Tibial nerve (tissue), 4 donors: ENCODE results near the gene ZC3H10. TPM values are rescaled to one million over a fixed set of nuclear protein-coding genes. Genes with fewer than 3 reads are reported as not detected.

ENCODE experiments used
- DNase-seq, 2 donors: peaks; one replicate each; pipeline ENCODE4 v3.0.0-alpha.2; 2019; ENCODE audit warnings: low spot score in 2 of 2
- H3K27ac ChIP-seq, 4 donors: fragments of 200-600 bp; sonication (generic) in 3 of 4; one replicate each; pipeline ENCODE4 v1.5.1; 2017 to 2019; ENCODE audit warnings: mild to moderate bottlenecking in 1 of 4
- H3K27me3 ChIP-seq, 2 donors: fragments of 200-600 bp; sonication (generic) in 1 of 2; one replicate each; pipeline versions ENCODE4 v1.5.1 to v1.6.0; 2017 to 2019
- H3K36me3 ChIP-seq, 3 donors: fragments of 200-600 bp; sonication (generic); one replicate each; pipeline ENCODE4 v1.5.1; 2018 to 2019
- H3K4me1 ChIP-seq, 4 donors: fragments of 200-600 bp; sonication (generic) in 3 of 4; one replicate each; pipeline ENCODE4 v1.5.1; 2017 to 2019
- H3K4me3 ChIP-seq, 4 donors: fragments of 200-600 bp; sonication (generic) in 3 of 4; one replicate each; pipeline ENCODE4 v1.5.1; 2017 to 2019; ENCODE audit warnings: mild to moderate bottlenecking in 1 of 4, moderate library complexity in 1 of 4
- H3K9me3 ChIP-seq, 4 donors: fragments of 200-600 bp; sonication (generic) in 3 of 4; one replicate each; pipeline ENCODE4 v1.5.1; 2017 to 2019
- EP300 ChIP-seq, 2 donors: sonication (generic); formaldehyde crosslinking; IDR thresholded peaks; one replicate each; pipeline ENCODE4 v1.6.1; 2017; ENCODE audit warnings: antibody characterized with exemption in 2 of 2, mild to moderate bottlenecking in 1 of 2
- POLR2A ChIP-seq, 2 donors: fragments of 450-650 bp; IDR thresholded peaks; one replicate each; pipeline ENCODE4 v1.6.1; 2017; ENCODE audit warnings: antibody characterized with exemption in 2 of 2, mild to moderate bottlenecking in 2 of 2, moderate library complexity in 2 of 2
- WGBS, 2 donors: methylation state at CpG; one replicate each; pipeline ENCODE4 v1.1.5; 2018; 5-methylcytosine and 5-hydroxymethylcytosine counted together
- total RNA-seq, 4 donors: library from RNA; depleted of rRNA; stranded (reverse); fragments of >200 nt; gene quantifications; one replicate each; pipeline ENCODE4 v1.1.0, GENCODE V29; 2016
- TF ChIP-seq, protein P1 (sequence below), 5 experiments: fragments of 200-600 bp in 3 of 5; fragments of 450-650 bp in 2 of 5; sonication (generic) in 3 of 5; IDR thresholded peaks; one replicate each; pipeline ENCODE4 v1.5.1; 2016 to 2019; ENCODE audit warnings: antibody characterized with exemption in 5 of 5, mild to moderate bottlenecking in 3 of 5, moderate library complexity in 2 of 5

The ZC3H10 gene
- total RNA-seq, 4 donors from 2014 or later: 2.9 to 5.1 (median 4.8) TPM

DNA sequence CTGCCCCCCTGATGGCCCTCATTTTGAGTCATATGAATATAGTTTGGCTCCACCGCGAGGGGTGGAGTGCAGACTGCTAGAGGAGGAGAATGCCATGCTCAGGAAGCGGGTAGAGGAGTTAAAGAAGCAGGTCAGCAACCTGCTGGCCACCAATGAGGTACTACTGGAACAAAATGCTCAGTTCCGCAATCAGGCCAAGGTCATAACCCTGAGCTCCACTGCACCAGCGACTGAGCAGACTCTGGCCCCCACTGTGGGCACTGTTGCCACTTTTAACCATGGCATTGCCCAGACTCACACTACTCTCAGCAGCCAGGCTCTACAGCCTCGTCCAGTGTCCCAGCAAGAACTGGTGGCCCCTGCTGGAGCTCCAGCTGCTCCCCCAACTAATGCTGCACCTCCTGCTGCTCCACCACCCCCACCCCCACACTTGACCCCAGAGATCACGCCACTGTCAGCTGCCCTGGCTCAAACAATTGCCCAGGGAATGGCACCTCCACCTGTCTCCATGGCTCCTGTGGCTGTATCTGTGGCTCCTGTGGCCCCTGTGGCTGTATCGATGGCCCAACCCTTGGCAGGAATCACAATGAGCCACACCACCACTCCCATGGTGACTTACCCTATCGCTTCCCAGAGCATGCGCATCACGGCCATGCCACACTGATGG, 3.3 kb downstream of the ZC3H10 start:
- H3K9me3 ChIP-seq: no peaks in the 10 kb centered on the region
- WGBS, 2 donors: 83 to 90% methylated on average over 8 to 11 of the region's 11 CpGs
- no peak for TF ChIP-seq POLR2A (IDR thresholded peaks at IDR 0.05)
- TF ChIP-seq, protein P1, sequence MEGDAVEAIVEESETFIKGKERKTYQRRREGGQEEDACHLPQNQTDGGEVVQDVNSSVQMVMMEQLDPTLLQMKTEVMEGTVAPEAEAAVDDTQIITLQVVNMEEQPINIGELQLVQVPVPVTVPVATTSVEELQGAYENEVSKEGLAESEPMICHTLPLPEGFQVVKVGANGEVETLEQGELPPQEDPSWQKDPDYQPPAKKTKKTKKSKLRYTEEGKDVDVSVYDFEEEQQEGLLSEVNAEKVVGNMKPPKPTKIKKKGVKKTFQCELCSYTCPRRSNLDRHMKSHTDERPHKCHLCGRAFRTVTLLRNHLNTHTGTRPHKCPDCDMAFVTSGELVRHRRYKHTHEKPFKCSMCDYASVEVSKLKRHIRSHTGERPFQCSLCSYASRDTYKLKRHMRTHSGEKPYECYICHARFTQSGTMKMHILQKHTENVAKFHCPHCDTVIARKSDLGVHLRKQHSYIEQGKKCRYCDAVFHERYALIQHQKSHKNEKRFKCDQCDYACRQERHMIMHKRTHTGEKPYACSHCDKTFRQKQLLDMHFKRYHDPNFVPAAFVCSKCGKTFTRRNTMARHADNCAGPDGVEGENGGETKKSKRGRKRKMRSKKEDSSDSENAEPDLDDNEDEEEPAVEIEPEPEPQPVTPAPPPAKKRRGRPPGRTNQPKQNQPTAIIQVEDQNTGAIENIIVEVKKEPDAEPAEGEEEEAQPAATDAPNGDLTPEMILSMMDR (IDR thresholded peaks at IDR 0.05): no peak
- no peak overlapping the region for H3K4me3 ChIP-seq
- H3K27ac ChIP-seq: no peak overlapping the region
- no peaks in the 10 kb centered on the region for H3K27me3 ChIP-seq
- peaks cover 0 to 29% (median 13%) of the 10 kb centered on the region in 4 donors for H3K4me1 ChIP-seq
- H3K36me3 ChIP-seq: peaks cover 0 to 40% (median 5%) of the 10 kb centered on the region in 3 donors
- DNase-seq: no peak

DNA sequence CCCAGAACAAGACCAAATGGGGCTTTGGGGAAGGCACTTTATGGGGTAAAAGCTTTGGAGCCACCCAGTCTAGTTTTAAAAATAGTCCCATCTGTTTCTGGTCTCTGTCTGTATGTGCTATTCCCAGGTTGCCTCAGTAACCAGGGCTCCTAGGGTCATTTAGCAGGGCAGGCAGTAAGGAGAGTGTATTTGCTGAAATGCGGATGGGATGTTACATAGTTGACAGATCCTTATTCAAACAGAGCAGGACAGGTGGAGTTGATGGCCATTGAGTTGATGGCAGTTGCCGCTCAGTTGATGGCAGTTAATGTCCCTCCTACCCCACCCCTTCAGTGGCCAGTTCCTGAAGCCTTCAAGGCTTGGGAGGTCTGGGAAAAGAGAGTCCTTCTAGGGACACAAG, 4.6 kb downstream of the ZC3H10 start:
- H3K27ac ChIP-seq: no peak overlapping the region

DNA sequence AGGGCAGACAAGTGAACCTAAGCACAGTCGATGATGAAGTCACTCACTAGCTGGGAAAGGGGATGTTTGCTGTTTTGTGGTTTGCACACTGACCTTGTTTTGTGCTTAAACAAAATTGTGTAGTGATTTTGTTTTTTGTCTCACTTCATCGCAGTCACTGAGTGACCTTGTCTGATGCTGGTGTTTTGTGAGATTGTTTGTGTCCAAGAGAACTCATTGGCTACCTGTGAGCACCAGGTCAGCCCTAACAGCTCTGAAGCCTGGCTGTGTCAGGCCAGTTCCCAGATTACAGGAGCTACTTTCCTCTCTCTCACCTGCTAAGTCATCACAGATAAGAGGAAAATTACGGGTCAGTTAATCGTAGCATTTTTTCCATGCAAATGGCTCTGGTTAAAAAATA, 6.1 kb downstream of the ZC3H10 start:
- Histone ChIP-seq H3K27ac (no peak overlapping the region), H3K4me3 (no peak overlapping the region), H3K36me3 (peaks cover 0 to 40% (median 5%) of the 10 kb centered on the region in 3 donors), H3K4me1 (peaks cover 5 to 32% (median 21%) of the 10 kb centered on the region in 4 donors), H3K27me3 (no peaks in the 10 kb centered on the region), H3K9me3 (no peaks in the 10 kb centered on the region)
- TF ChIP-seq EP300 (IDR thresholded peaks at IDR 0.05) (no peak), POLR2A (IDR thresholded peaks at IDR 0.05) (no peak)
- TF ChIP-seq, protein P1 (IDR thresholded peaks at IDR 0.05): no peak
- 84 to 90% methylated on average over 4 of the region's 4 CpGs for WGBS, 2 donors
- DNase-seq: no peak

More for the DNA sequence above, 4.6 kb downstream of the ZC3H10 start:
- Histone ChIP-seq H3K4me1 (peaks cover 5 to 40% (median 25%) of the 10 kb centered on the region in 4 donors), H3K9me3 (no peaks in the 10 kb centered on the region), H3K4me3 (no peak overlapping the region), H3K36me3 (peaks cover 0 to 40% (median 5%) of the 10 kb centered on the region in 3 donors), H3K27me3 (no peaks in the 10 kb centered on the region)
- 83 to 89% methylated on average over 2 of the region's 2 CpGs for WGBS, 2 donors
- no peak for DNase-seq
- TF ChIP-seq POLR2A (IDR thresholded peaks at IDR 0.05): no peak
- TF ChIP-seq, protein P1 (IDR thresholded peaks at IDR 0.05): no peak
- no peak for TF ChIP-seq EP300 (IDR thresholded peaks at IDR 0.05)

DNA sequence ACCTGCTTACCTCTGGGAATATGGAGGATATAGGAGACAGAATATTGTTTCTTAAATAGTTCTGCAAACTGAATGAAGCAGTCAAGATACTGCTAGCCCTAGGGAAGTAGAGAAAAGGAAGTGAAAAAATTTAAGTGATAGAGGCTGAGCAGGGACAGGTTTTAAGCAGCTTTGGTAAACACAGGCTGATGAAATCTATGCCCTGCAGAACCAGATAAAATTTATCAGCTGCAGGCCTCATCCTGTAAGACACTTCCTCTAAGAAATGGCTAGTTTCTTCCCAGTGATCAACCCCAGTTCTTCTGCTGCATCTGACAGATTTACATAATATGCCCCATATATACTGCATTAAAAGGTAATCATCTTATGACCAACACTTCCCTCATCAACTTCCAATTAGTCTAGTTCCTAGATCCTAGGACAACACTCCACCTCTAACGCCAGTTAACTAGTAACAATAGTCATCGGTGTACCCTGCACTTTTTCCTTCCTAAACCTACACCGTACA, 8.7 kb downstream of the ZC3H10 start:
- peaks cover 5 to 32% (median 24%) of the 10 kb centered on the region in 4 donors for H3K4me1 ChIP-seq

More for the DNA sequence above, 8.7 kb downstream of the ZC3H10 start:
- Histone ChIP-seq H3K4me3 (peak overlapping the region in 1 of 4 donors; percentile 84), H3K27ac (peak overlapping the region; percentile 75 to 93 (median 87)), H3K36me3 (peaks cover 6 to 37% (median 16%) of the 10 kb centered on the region in 3 donors), H3K9me3 (no peaks in the 10 kb centered on the region), H3K27me3 (no peaks in the 10 kb centered on the region)
- DNase-seq: no peak
- 59 to 60% methylated on average over 3 of the region's 3 CpGs for WGBS, 2 donors
- TF ChIP-seq, protein P1 (IDR thresholded peaks at IDR 0.05): no peak
- TF ChIP-seq POLR2A (IDR thresholded peaks at IDR 0.05): no peak
- TF ChIP-seq EP300 (IDR thresholded peaks at IDR 0.05): no peak
